NCI-H2107 treated with DMSO at 0.1 percent for 48 hours (cell line): ENCODE measurements around the gene SUFU.
"Not testable (repeated sequence)": the region's sequence is repeated elsewhere in the genome, so short reads cannot be mapped to it uniquely, and the experiment has no call there.

ENCODE experiments used
- DNase-seq: peaks from one replicate; lab custom pipeline; 2025; ENCODE audit not compliant: unreplicated experiment; lab: John Stamatoyannopoulos, UW

The SUFU gene

DNA sequence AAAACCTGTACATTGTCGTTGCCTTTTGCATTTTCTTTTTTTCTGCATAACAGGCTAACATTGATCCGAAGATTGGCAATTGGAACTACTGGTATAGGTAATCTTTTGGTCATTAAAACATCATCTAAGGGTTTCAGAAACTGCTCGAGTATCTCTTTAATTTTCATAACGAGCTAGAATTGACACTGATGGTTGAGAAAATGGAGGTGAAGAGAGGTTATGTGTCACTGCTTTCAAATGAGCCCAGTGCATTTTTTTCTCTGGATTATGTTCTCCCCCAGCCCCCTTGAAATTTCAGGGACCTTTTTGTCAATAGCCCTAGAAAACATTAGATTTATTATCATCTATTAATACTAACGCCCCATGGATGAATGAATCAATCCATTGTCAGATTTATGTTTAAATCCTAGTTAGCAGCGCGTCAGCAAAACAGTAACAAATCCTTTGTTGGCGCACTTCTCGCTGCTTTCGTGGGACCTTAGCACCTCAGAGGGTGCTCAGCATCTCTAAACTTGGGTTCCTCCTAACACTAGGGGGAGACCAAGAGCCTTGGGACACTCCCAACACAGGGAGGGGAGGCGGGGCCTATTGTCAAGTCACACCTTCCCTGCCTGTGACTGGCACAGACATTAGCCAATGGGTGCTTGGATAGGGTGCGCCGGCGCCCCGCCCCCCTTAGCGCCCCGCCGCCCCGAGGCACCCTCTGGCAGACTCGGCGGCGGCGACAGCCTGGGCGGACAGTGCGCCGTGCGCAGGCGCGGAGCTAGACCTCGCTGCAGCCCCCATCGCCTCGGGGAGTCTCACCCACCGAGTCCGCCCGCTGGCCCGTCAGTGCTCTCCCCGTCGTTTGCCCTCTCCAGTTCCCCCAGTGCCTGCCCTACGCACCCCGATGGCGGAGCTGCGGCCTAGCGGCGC is at the start of gene SUFU:
TSS of gene SUFU (plus strand) at position 709 of the 915 bp plus-strand sequence. CDS start at position 890, 181 bp downstream.
- peak; percentile 63 for DNase-seq

DNA sequence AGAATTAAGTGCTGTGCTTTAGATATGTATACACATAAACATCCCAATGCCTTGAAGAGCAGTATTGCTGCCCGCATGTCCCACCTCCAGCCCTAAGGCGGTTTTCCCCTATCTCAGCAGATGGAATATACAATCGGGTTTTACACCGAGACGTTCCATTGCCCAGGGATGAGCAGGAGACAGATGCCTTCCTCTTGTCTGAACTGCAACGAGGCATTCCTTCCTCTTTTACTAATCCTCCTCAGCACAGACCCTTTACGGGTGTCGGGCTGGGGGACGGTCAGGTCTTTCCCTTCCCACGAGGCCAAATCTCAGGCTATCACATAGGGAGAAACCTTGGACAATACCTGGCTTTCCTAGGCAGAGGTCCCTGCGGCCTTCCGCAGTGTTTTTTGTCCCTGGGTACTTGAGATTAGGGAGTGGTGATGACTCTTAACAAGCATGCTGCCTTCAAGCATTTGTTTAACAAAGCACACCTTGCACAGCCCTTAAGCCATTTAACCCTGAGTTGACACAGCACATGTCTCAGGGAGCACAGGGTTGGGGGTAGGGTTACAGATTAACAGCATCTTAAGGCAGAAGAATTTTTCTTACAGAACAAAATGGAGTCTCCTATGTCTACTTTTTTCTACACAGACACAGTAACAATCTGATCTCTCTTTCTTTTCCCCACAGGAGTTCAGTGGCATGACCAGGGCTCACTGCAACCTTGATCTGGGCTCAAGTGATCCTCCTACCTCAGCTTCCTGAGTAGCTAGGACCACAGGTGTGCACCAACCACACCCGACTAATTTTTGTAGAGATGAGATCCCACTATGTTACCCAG is 48.9 kb upstream of the SUFU start:
- not testable (repeated sequence) for DNase-seq

- no peak for DNase-seq
Measured at GRCh38 chr10:102455893-102456471, 47.8 kb upstream of the SUFU start.

- no peak for DNase-seq
Measured at GRCh38 chr10:102457591-102458150, 46.1 kb upstream of the SUFU start.

DNA sequence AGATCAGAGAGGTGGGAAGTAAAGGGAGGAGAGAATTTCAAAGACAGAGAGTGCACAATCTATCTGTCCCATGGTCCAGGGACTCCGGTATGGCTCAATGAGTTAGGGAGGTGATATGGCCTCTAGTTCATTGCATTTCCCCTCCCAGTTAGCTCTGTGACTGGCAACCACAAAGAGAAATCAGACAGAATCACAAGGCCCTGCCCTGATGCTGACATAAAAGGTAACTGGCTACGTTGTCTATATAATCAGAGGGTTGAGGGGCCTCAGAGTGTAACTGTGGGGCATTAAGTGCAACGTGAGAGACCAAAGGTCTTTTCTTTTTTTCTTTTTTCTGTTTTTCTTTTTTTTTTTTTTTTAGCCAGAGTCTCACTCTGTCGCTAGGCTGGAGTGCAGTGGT is 45.1 kb upstream of the SUFU start:
- DNase-seq: no peak

- DNase-seq: peak; percentile 68
Measured at GRCh38 chr10:102460836-102461186, 43.0 kb upstream of the SUFU start.

DNA sequence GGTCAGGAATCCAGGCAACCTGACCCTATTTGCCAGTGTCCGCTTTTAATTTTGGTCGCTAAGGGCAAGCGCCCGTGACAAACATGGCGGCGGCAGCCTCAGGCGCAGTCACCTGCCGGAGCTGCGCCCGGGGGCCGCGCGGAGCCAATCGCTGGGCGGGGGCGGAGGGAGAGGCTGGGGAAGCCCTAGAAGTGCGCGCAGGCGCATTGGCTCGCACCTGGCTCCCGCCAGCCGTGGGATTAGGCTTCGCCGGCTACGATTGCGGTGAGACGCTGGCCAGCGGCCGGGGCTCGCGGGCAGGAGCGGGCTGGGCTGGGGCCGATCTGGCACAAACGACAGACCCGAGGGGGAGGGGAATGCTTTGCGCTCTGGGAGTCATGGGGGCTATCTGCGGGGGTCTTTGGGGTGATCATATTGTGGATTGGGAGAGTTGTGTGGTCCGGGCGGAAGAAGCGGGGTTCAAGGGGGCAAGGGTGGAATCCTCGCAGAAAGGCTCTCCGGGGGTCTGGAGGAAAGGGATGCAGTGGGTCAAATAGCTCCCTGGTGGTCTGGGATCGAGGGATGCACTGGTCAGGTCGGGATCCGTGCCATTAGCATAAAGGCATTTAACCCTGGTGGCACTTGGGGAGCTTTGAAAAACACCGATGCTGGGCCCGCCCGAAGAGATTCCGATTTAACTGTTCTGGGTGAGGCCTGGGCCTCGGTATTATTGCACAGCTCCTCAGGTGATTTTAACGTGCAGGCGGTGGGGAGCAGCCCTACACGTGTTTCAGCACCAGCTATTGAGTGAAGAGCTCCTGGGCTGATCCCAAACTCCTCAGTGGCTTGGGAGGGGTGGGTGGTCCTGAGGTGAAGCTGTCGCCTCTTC is 42.4 kb upstream of the SUFU start:
- DNase-seq: peak; percentile 68

GRCh38 chr10:102462512-102463054 is 41.2 kb upstream of the SUFU start:
- no peak for DNase-seq

DNA sequence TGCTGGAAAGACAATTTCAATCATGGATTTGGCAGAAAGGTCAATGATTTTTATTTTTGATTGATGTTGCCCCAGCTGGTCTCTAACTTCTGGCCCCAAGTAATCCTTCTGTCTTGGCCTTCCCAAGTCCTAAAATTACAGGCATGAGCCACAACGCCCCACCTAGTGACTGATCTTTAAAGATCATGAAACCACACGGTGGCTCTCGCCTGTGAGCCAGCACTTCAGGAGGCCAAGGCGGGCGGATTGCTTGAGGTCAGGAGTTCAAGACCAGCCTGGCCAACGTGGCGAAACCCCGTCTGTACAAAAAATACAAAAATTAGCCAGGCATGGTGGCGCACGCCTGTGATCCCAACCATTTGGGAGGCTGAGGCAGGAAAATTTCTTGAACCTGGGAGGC is 39.8 kb upstream of the SUFU start:
- no peak for DNase-seq

DNA sequence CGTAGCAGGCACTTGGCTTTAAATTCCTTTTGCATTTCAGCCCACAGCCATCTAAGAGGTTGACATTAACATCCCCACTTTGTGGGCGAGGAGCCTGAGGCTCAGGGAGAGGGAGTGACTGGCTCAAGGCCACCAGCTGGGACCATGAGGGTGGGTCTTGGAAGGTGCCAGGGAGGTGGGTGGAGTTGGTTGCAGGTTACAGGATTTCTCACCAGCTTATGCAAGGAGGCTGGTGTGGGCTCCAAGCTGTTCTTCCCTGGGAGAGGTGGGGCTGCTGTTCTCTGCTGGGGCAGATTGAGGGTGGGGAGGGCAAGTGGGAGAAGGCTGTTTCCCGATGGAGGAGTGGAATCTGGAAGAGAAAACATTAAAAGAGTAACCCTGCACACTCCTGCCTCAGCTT is 38.3 kb upstream of the SUFU start:
- DNase-seq: no peak

DNA sequence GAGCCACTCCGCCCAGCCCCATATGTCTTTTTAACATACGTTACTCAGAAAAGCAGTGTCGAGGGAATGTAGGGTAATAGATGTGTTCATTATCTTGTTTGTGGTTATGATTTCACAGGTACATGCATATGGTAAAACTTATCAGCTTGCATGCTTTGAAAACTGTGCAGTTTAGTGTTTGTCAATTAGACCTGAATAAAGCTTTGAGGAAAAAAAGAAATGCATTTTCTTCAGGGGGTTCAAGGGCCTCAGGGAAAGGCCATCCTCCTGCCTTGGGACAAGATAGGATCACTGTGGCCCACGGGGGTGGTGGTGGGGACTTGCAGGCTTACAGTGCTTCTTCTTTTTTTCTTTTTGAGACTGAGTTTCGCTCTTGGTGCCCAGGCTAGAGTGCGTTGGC is 36.5 kb upstream of the SUFU start:
- DNase-seq: no peak

DNA sequence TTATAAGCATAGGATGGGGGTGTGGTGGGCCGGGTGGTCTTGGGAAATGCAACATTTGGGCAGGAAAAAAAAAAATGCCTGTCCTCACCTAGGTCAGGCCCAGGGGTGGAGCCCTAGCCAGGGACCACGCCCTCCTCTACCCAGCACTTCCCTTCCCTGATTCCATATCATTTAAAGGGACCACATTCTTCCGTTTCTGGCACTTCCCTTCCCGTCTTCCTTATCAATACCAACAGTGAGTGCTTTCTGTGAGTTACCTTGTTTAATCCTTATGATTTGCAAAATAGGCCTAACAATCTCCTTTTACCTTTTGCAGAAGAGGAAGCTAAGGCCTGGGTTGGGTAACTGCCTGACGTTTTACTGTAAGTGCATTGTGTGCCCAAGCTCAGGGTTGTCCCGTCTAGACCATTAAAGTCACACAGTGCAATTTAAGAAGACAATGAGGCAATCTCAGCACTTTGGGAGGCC is 35.8 kb upstream of the SUFU start:
- DNase-seq: no peak

- DNase-seq: no peak
Measured at GRCh38 chr10:102468683-102469082, 35.1 kb upstream of the SUFU start.

DNA sequence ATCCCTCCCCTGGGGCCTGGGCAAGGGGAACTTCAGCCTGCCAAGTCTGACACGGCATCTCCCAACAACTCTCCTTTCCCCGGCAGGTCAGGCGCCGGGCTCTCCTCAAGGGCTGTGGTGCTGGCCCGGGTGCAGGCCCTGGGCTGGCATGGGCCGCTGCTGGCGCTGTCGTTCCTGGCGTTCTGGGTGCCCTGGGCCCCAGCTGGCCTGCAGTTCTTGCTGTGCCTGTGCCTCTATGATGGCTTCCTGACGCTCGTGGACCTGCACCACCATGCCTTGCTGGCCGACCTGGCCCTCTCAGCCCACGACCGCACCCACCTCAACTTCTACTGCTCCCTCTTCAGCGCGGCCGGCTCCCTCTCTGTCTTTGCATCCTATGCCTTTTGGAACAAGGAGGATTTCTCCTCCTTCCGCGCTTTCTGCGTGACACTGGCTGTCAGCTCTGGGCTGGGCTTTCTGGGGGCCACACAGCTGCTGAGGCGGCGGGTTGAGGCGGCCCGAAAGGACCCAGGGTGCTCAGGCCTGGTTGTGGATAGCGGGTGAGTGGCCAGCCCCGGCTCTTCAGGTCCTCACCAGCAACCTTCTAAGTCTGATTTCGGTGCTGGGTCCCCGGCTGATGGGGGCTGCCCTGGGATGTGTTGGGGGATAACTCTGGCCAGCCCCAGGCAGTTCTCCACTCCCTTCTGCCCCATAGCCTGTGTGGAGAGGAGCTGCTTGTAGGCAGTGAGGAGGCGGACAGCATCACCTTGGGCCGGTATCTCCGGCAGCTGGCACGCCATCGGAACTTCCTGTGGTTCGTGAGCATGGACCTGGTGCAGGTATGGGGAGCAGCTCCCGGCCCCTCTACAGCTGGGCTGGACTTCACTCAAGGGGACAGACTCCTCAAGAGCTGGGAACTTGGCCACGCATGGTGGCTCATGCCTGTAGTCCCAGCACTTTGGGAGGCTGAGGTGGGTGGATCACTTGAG is 32.9 kb upstream of the SUFU start:
- no peak for DNase-seq

DNA sequence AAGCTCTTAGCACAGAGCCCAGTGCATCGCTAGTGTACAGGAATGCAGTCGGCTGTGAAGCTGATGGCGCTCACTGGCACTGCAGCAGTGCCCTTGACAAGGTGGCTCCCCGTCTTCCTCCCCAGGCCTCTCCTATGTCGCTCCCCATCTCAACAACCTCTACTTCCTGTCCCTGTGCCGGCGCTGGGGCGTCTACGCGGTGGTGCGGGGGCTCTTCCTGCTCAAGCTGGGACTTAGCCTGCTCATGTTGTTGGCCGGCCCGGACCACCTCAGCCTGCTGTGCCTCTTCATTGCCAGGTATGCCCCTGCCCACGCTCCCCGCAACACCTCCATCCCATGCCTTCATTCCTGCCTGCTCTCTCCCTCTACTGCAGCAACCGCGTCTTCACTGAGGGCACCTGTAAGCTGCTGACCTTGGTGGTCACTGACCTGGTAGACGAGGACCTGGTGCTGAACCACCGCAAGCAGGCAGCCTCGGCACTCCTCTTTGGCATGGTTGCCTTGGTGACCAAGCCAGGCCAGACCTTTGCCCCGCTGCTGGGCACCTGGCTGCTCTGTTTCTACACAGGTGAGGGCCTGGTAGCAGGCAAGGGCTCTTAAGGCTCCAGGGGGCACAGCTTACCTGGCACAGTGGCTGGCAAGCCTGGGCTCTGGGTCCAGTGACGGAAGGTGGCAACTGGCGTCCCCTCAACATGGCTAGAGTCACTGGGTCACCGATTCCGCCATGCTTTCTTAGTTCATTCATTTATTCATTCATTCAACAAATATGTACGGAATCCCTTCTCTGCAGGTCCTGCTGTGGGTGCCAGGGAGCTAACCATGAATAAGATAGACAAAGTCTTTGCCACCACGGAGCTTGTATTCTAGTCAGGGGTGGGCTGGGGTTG is 30.1 kb upstream of the SUFU start:
- no peak for DNase-seq

DNA sequence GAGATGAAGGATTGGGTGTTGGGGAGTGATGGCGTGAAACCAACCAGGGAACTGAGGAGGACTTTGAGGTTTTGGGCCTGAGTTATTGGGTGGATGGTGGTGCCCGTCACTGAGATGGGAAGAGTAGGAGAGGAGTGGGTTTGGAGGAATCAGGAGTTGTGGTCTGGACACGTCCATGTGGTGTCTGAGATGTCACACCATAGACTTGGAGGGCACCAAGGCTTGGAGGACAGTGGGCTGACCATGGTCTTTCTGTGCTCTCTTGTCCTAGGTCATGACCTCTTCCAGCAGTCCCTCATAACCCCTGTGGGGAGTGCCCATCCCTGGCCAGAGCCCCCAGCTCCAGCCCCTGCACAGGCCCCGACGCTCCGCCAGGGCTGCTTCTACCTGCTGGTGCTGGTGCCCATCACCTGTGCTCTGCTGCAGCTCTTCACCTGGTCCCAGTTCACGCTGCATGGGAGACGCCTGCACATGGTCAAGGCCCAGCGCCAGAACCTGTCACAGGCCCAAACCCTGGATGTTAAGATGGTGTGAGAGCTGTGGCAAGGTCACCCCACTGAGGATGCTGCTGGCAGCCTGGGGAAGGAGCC is 28.2 kb upstream of the SUFU start:
- DNase-seq: no peak

GRCh38 chr10:102476466-102477141 is 27.2 kb upstream of the SUFU start:
- no peak for DNase-seq
